NCI-H1048 (cell line): ENCODE data around the gene YBX1.
"Not testable (repeated sequence)": the region's sequence is repeated elsewhere in the genome, so short reads cannot be mapped to it uniquely, and the experiment has no call there.

Experiments
- DNase-seq: peaks from one replicate; lab custom pipeline; 2025; lab: John Stamatoyannopoulos, UW

The YBX1 gene

GRCh38 chr1:42750041-42750440 lies 67.8 kb downstream of the YBX1 start:
- DNase-seq = no peak

- not testable (repeated sequence) for DNase-seq
Observed at GRCh38 chr1:42751511-42752070, 69.4 kb downstream of the YBX1 start.

- DNase-seq = no peak
Observed at GRCh38 chr1:42752284-42752683, 70.1 kb downstream of the YBX1 start.

- DNase-seq = no peak
Observed at GRCh38 chr1:42753070-42753469, 70.9 kb downstream of the YBX1 start.
